Uterus (tissue), 2 donors: ENCODE results near the gene SPINT1.

ENCODE experiments used
- CTCF ChIP-seq, 4 experiments: fragments of 200-600 bp in 2 of 4; fragments of 450-650 bp in 2 of 4; sonication (generic) in 2 of 4; IDR thresholded peaks; one replicate each; pipeline ENCODE4 v1.5.1; 2016 to 2019; ENCODE audit warnings: antibody characterized with exemption in 4 of 4, mild to moderate bottlenecking in 2 of 4, moderate library complexity in 1 of 4
- POLR2A ChIP-seq, 2 donors: fragments of 450-650 bp; IDR thresholded peaks; one replicate each; pipeline ENCODE4 v1.6.1; 2016; ENCODE audit warnings: antibody characterized with exemption in 2 of 2, mild to moderate bottlenecking in 1 of 2, moderate library complexity in 1 of 2

GRCh38 chr15:40826423-40827075, 17.3 kb upstream of the SPINT1 start:
- no peak for TF ChIP-seq CTCF (IDR thresholded peaks at IDR 0.05)
- TF ChIP-seq POLR2A (IDR thresholded peaks at IDR 0.05): no peak
